COLO668 (cell line): ENCODE results near the gene DPYD.

Source experiments
- DNase-seq: peaks from one replicate; lab custom pipeline; 2025; ENCODE audit not compliant: unreplicated experiment; lab: John Stamatoyannopoulos, UW

Gene DPYD

GRCh38 chr1:97721221-97721620 lies 199.6 kb downstream of the DPYD start:
- no peak for DNase-seq

GRCh38 chr1:97712980-97713379 lies 207.9 kb downstream of the DPYD start:
- DNase-seq = no peak

GRCh38 chr1:97711858-97712257 lies 209.0 kb downstream of the DPYD start:
- DNase-seq = no peak

- DNase-seq = no peak
Observed at GRCh38 chr1:97693601-97694000, 227.2 kb downstream of the DPYD start.

- DNase-seq = no peak
Observed at GRCh38 chr1:97691325-97691724, 229.5 kb downstream of the DPYD start.

GRCh38 chr1:97685360-97685759 lies 235.5 kb downstream of the DPYD start:
- DNase-seq = no peak

GRCh38 chr1:97680894-97681293 lies 239.9 kb downstream of the DPYD start:
- no peak for DNase-seq

- DNase-seq = no peak
Observed at GRCh38 chr1:97680470-97680869, 240.4 kb downstream of the DPYD start.

GRCh38 chr1:97677702-97678101 lies 243.1 kb downstream of the DPYD start:
- no peak for DNase-seq

GRCh38 chr1:97674517-97674916 lies 246.3 kb downstream of the DPYD start:
- no peak for DNase-seq

- no peak for DNase-seq
Observed at GRCh38 chr1:97668945-97669344, 251.9 kb downstream of the DPYD start.

- no peak for DNase-seq
Observed at GRCh38 chr1:97660431-97661105, 260.3 kb downstream of the DPYD start.

- no peak for DNase-seq
Observed at GRCh38 chr1:97654876-97655585, 265.8 kb downstream of the DPYD start.

GRCh38 chr1:97651250-97651649 lies 269.6 kb downstream of the DPYD start:
- no peak for DNase-seq

- no peak for DNase-seq
Observed at GRCh38 chr1:97649591-97649990, 271.2 kb downstream of the DPYD start.

GRCh38 chr1:97647776-97648175 lies 273.1 kb downstream of the DPYD start:
- no peak for DNase-seq

GRCh38 chr1:97646071-97646470 lies 274.8 kb downstream of the DPYD start:
- no peak for DNase-seq

GRCh38 chr1:97640677-97641076 lies 280.2 kb downstream of the DPYD start:
- no peak for DNase-seq

- DNase-seq = no peak
Observed at GRCh38 chr1:97636941-97637340, 283.9 kb downstream of the DPYD start.

- no peak for DNase-seq
Observed at GRCh38 chr1:97634758-97635157, 286.1 kb downstream of the DPYD start.

GRCh38 chr1:97632776-97633175 lies 288.1 kb downstream of the DPYD start:
- no peak for DNase-seq

GRCh38 chr1:97632075-97632474 lies 288.8 kb downstream of the DPYD start:
- no peak for DNase-seq

- DNase-seq = no peak
Observed at GRCh38 chr1:97630948-97631347, 289.9 kb downstream of the DPYD start.
